Fibroblast of pulmonary artery (primary cell): ENCODE data around the gene SC5D.

ENCODE experiments used
- DNase-seq: peaks from one replicate; pipeline ENCODE4 v3.0.0-alpha.2; 2010; ENCODE audit warnings: low read depth
- H3K4me3 ChIP-seq: replicated peaks from 2 replicates; pipeline ENCODE4 v1.5.1; 2011; ENCODE audit warnings: low read depth, mild to moderate bottlenecking, control low read depth, low read length, moderate library complexity
- CTCF ChIP-seq: IDR thresholded peaks from 2 replicates; pipeline ENCODE4 v1.5.1; 2011; ENCODE audit warnings: mild to moderate bottlenecking, control low read depth, low read length, inconsistent platforms; ENCODE audit errors: missing control alignments

The SC5D gene

GRCh38 chr11:121268581-121268980 is 24.0 kb upstream of the SC5D start:
- no peak for DNase-seq
- no peak for TF ChIP-seq CTCF
- H3K4me3 ChIP-seq: no peak overlapping the region

GRCh38 chr11:121270001-121270678 is 22.4 kb upstream of the SC5D start:
- TF ChIP-seq CTCF: no peak
- DNase-seq: no peak
- H3K4me3 ChIP-seq: no peak overlapping the region

GRCh38 chr11:121274332-121274991 is 18.1 kb upstream of the SC5D start:
- no peak for DNase-seq
- no peak overlapping the region for H3K4me3 ChIP-seq
- TF ChIP-seq CTCF: no peak

GRCh38 chr11:121281698-121282097 is 10.9 kb upstream of the SC5D start:
- DNase-seq: no peak
- no peak for TF ChIP-seq CTCF
- H3K4me3 ChIP-seq: no peak overlapping the region

- no peak overlapping the region for H3K4me3 ChIP-seq
- no peak for DNase-seq
- no peak for TF ChIP-seq CTCF
Measured at GRCh38 chr11:121282386-121282785, 10.2 kb upstream of the SC5D start.

GRCh38 chr11:121282886-121283502 is 9.6 kb upstream of the SC5D start:
- H3K4me3 ChIP-seq: no peak overlapping the region
- no peak for DNase-seq
- no peak for TF ChIP-seq CTCF
